ENCODE measurements around the gene CKMT1B.

GRCh38 chr15:43550527-43551363 lies 43.1 kb upstream of the CKMT1B start:
- TF ChIP-seq GATA2 (IDR thresholded peaks at IDR 0.05; ENCODE audit: low read depth, low read length) (no peak), GATA3 (IDR thresholded peaks at IDR 0.05; ENCODE audit: low read depth, low read length) (no peak)

Data from SH-SY5Y (cell line).